GM21381 (cell line): ENCODE results near the gene IFT25.

Source experiments
- ATAC-seq: cut with Tn5 transposase; IDR thresholded peaks from one replicate; pipeline ENCODE4 v1.9.1; 2021; ENCODE audit warnings: mild to moderate bottlenecking, moderate library complexity; ENCODE audit not compliant: unreplicated experiment

The IFT25 gene

GRCh38 chr1:53930932-53931331 is 14.6 kb downstream of the IFT25 start:
- no peak for ATAC-seq

DNA sequence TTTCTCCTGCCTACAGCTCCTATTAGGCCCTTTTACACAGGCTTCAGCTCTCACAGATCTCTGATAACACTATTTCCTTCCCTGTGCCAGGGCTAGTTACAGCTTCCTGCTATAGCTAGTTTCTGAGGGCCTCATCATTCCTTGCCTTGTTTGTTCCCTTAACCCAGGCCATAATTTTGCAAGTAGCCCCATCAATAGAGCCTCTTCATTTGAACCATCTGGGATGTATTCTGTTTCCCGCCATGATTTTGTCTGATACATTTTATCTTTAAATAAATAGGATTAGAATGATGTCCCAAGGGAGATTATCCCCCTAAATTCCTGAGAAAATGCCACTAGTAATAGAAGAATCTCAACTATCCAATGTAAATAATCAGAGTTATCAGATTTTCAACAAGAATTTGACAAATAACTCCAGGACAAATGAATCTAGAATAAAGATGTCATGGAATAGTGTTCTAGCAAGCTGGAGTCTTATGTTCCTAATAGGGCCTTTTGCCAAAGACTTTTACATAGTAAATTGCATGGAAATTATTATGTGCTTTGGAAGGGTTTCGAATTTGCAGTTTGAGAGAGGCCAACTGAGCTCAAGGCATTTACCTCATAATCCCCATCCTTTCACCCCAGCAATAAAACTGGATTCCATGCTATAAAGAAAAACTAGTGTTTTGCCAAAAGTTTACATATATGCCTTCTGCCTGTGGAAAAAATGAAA is 16.1 kb downstream of the IFT25 start:
- ATAC-seq: no peak

- ATAC-seq: no peak
Measured at GRCh38 chr1:53927376-53927881, 18.1 kb downstream of the IFT25 start.

GRCh38 chr1:53919675-53920066 is 25.8 kb downstream of the IFT25 start:
- ATAC-seq: no peak

GRCh38 chr1:53918343-53918742 is 27.2 kb downstream of the IFT25 start:
- ATAC-seq: no peak

GRCh38 chr1:53913352-53914033 is 32.0 kb downstream of the IFT25 start:
- ATAC-seq: no peak

DNA sequence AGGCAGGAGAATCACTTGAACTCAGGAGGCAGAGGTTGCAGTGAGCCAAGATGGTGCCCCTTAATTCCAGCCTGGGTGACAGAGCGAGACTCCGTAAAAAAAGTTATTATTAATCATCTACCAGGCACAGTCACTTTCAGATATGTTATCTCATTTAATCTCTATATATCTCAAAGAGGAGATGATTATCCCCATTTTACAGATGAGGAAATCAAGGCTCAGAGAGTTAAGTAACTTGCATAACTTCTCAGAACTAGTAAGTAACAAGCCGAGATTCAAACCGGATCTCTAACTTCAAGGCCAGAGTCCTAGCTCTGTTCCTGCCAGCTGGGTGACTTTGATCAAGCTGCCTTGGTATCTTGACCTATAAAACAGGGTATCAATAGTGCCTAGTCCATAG is 34.1 kb downstream of the IFT25 start:
- no peak for ATAC-seq

DNA sequence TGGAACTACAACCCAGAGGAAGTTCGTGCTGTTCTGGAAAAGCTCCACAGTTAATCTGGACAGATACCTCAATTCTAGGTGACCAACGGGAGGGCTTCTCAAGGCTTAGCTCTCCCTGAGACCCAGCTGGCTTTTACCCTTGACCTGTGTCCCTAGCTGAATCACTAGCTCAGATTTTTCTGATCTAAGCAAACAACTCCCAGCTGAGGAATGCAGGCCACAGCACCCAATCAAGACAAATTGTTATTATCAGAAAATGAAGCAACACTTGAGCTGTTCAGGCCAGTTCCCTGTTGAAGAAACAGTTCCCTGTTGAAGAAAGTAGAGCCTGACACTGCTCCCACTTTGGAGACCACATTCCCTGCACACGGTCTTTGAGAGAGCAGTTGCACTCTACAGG is 35.6 kb downstream of the IFT25 start:
- ATAC-seq: no peak

- no peak for ATAC-seq
Measured at GRCh38 chr1:53906121-53906520, 39.4 kb downstream of the IFT25 start.

- no peak for ATAC-seq
Measured at GRCh38 chr1:53905509-53905908, 40.0 kb downstream of the IFT25 start.

DNA sequence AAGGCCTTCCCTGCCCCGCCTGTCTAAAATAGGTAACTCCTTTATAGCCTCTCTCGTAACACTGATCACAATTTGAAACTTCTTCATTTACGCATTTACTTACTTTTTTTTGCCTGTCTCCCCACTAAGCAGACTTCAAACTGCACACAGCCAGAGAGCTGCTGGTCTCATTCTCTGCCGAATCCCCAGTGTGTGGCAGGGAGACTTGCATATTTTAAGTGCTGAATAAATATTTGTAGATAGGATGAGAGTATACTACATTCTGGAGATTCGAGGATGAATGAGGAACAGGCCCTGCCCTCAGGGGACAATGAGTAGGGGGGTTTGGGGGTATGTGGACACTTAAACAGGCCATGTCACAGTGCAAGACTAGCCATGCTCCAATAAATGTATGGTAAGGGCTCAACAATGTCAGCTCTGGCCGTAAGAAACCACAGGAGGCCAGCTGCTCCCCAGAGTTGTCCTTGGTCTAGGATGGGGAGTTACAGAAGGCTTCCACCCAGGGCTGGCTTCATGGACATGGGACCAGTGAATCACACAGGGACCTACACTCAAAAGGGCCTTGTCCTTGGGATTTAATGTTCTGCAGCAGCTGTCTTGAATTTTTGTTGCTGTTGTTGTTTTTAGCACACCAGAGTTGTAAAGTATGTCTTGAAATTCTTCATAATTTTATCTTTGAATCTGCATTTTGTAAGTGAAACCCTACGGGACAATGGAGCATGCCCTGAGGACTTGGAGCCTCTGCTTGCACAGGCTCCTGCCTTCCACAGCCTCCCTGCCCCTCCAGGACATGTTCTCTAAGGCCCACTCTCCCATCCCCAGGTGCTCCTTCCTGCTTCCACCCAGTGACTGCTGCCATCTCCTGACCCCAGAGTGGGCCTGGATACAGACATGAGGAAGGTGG is 43.0 kb downstream of the IFT25 start:
- no peak for ATAC-seq

- ATAC-seq: no peak
Measured at GRCh38 chr1:53899708-53900107, 45.8 kb downstream of the IFT25 start.

DNA sequence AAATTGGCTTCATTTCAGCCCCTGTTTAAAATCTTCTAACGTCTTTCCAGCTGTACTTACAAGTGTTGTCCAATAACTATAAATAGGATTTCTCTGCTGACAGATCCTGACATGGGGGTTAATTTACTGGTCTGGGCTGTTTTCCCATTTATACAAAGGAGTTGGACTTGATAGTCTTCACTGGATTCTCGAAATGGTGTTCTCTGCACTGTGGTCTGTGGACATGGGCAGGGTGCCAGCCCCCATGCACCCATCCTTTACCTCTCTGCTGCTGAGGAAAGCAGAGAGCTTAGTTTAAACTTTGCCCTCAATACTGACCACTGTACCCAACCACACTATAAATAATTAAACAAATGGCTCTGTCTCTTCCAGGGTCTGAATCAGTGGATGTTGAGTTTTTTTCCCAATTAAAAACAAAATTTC is 46.3 kb downstream of the IFT25 start:
- no peak for ATAC-seq

DNA sequence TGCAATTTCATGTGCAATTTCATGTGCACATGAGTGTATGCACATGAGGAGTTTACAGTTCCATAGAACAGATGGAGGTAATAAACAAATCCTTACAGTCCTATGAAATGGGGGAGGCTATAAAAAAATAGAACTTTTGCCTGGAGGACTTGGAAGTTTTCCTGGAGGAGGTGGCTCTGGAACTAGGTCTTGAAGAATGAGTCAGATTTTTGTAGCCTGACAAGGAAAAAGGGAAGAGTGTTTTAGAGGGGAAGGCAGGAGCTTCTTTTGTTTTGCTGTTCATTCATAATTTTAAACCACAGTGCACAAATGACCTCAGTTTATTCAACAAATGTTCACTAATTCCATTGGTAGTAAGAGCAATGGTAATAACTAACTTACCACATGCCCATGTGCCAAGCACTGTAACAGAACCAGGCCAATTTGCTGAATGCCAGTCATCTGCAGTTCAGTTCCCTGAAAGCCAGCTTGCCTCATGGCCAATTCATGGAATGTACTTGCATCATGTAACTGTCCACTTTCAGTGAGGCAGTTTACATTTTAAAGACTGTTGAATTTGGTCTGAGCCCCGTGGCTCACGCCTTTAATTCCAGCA is 48.8 kb downstream of the IFT25 start:
- no peak for ATAC-seq

- ATAC-seq: no peak
Measured at GRCh38 chr1:53895421-53895820, 50.1 kb downstream of the IFT25 start.

DNA sequence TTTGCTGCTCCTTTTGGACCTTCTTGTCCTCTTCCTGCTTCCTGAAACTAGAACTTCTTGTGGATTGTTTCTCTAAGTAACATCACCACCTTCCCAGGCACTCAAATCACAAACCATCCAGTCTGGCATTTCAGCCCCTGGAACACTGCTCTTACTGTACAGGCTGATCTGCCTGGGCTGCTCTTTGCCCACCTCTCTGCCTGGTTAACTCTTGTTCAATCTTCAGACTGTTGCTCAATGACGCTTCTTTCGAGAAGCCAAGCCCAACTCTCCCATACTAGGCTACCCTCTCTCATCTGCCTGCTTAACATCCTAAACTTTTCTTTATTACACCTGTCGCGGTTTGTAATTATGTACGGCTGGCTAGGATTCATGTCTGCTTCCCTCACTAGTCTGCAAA is 50.9 kb downstream of the IFT25 start:
- no peak for ATAC-seq

DNA sequence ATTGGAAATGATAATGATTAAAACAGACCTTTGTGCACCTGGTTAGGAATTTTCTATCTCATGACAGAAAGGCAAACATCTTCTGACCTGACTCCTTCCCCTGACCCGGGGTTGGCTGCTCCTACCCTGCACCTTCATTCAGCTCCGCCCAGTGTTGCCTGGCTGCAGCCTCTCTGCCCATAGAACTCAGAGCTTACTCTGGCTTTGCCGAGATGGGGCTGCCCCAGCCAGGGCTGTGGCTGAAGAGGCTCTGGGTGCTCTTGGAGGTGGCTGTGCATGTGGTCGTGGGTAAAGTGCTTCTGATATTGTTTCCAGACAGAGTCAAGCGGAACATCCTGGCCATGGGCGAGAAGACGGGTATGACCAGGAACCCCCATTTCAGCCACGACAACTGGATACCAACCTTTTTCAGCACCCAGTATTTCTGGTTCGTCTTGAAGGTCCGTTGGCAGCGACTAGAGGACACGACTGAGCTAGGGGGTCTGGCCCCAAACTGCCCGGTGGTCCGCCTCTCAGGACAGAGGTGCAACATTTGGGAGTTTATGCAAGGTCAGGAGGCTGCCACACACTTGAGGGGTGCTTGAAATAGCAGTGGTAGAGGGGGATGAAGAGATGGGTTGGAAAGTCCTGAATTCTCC is 51.4 kb downstream of the IFT25 start, which contains the start of gene DIO1:
Gene DIO1 (plus strand): TSS at position 189 of the 638 bp plus-strand sequence. CDS start 24 bp downstream, at position 213.
- ATAC-seq: no peak

- ATAC-seq: no peak
Measured at GRCh38 chr1:53892911-53893310, 52.6 kb downstream of the IFT25 start.

- no peak for ATAC-seq
Measured at GRCh38 chr1:53891678-53892077, 53.8 kb downstream of the IFT25 start.

DNA sequence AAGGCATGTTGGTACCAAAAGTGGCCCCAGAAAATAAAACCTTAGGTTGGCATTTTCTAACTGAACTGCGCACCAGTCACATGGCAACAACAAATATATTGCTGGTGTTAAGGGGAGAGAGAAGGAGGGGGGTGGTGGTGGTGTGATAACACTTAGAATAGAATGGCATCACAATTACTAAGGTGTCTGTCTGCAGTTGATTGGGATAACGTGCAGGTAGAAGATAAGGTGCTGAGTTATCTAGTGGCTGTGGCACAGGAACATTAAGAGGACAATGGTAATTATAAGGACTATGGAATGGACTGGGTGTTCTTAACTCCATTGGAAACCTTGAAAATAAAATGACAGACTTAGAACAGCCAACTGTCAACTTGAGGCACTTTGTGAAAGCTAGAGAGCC is 54.5 kb downstream of the IFT25 start:
- no peak for ATAC-seq
